Right lung (tissue), 5 donors: ENCODE results near the gene MKKS. TPM values are rescaled to one million over a fixed set of nuclear protein-coding genes. Genes with fewer than 3 reads are reported as not detected.
"Not testable (repeated sequence)": the region's sequence is repeated elsewhere in the genome, so short reads cannot be mapped to it uniquely, and the experiment has no call there.

Experiments
- DNase-seq, 2 donors: peaks; one replicate each; pipeline ENCODE4 v3.0.0-alpha.2; 2013
- polyA plus RNA-seq, 5 donors: library from polyadenylated mRNA; unstranded; fragments of 120-200 nt; gene quantifications; one replicate each; pipeline versions ENCODE4 v1.2.1 to v1.2.3, GENCODE V29; 2013; ENCODE audit warnings: inconsistent platforms in 1 of 5, low replicate concordance in 1 of 5; ENCODE audit not compliant: insufficient read length in 5 of 5, insufficient read depth in 1 of 5

MKKS gene
- polyA plus RNA-seq, 5 donors = 22.6 to 30.2 (median 28.6) TPM

- not testable (repeated sequence) for DNase-seq
These were observed 16.8 kb downstream of the MKKS start for GRCh38 chr20:10417218-10417617.

- DNase-seq = no peak
These were observed 18.9 kb downstream of the MKKS start for GRCh38 chr20:10415013-10415650.

DNA sequence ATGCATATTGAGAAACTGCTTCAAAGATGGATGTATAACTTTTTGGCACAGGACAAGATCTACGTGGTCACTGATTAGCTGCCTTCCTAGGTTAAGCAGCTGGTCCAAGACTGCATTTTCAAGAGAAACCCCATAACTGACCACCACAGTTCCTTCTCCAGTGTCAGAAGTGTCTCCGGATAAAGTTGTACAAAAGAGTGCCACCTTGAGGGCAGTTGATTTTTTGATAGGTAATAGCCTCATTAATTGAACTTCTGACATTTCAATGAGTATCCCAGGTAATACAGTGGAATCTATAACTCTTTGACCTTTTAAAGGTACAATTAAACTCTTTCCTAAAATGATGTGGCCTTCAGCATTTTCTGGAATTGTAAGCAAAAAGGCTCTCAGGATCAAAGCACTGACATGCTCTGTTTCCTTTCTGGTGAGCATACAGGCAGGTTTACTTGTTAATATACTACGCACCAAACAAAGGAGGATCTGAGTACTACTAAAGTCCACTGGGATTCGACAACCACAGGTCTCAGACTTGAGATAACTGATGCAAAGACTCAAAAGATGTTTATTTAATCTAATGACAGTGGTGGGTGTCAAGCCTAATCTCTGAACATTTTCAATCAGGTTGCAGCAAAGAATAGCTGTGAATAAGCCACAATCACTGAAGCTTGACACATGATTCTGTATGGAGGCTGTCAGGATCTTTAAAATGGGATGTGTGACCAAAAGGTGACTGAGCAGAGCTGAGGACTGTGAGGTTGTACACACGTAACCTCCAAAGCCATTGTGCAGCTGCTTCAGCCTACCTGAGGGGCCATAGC, 21.2 kb downstream of the MKKS start:
- DNase-seq = no peak

GRCh38 chr20:10411673-10412072, 22.3 kb downstream of the MKKS start:
- no peak for DNase-seq

DNA sequence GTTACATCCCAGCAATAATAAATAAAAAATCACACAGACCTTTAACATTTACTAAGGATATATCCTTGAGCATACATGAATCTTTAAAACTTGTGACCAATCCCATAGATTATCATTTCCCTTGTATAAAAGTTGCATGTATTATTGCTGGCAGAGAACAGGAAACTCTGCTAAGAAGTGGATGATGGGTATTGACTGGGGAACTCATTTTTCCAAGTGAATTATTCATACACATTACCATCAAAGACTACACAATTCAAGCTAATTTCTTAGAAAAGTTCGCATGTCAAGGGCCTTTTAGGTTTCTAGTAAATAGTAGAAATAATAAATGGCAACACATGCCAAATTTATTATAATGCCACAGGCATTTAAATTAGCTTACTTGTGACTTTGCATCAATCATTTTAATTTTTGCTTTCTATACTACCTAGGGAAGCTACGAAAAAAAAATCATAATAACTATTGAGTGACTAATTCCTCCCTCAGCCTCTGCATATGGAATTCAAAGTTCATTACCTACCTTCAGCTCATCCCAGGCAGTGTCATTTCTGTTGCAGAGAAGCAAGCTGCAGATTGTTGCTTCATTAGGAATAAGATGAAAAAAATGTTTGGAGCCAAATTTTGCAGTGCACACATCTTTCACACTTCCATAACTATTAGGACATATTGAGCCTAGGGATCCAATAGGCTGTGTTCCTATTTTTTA, 25.8 kb downstream of the MKKS start:
- no peak for DNase-seq

- no peak for DNase-seq
These were observed 29.0 kb downstream of the MKKS start for GRCh38 chr20:10404959-10405530.

DNA sequence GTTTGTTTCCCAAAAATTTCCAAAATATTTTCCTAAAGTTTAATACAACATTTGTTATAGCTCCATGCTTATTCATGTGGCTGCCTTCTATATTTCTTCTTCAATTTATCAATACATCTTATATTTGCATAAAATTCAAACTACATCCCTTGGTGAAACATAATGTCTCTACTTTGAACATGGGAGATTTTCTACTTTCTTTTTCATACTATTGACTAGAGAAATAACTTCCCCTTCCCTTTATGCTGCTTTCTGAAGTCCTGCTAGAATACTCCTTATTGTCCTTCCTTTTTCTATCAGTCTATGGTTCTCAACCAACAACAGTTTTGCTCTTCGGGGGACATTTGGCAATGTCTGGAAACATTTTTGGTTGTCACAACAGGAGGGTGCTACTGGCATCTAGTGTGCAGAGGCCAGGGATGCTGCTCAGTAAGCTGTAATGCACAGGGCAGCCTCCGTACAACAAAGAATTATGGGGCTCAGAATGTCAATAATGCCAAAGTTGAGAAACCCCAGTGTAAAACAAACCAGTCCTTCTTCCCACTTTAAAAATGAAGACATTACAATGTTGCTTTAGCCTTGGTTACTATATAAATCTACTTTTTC, 29.9 kb downstream of the MKKS start:
- DNase-seq = no peak

DNA sequence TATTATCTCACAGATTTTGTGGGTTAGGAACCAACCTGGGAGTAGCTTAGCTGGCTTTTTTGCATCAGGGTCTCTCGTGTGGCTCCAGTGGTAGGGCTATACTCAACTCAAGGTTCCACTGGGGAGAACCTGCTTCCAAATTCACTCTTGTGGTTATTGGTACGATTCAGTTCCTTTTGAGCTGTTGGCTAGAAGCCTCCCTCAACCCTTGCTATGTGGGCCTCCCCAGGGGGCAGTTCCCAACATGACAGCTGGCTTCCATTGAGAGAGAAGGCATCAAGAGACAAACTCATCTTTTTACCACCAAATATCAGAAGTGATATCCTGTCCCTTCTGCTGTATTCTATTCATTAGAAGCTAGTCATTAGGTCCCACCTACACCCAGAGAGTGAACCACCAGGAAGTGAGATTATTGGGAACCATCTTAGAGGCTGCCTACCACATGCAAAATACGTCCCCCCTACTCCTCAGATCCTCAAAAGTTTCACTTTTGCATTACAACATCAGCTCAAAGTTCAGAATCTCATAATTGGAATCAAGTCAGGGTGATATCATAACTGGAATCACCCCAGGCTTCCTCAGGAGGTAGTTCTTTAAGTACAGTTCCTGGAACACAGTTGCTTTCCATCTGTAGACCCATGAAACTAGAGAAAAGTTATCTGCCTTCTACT, 30.9 kb downstream of the MKKS start:
- no peak for DNase-seq

DNA sequence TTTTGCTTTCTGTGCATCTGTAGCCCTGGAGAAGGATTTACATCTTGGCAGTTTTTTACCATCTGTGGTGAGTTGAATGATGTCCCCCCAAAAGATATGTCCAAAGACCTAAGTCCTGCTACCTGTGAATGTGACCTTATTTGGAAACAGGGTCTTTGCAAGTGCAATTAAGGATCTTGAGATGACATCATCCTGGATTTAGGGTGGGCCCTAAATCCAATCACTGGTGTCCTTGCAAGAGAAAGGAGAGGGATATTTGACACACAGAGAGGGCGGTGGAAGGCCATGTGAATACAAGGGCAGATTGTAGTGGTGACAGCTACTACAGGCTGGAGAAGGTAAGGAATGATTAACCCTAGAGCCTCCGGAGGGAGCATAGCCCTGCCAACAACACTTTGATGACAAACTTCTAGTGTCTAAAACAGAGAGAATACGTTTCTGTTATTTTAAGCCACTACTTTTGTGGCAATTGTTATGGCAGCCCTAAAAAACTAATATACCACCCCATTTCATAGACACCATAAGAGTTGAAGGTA, 35.1 kb downstream of the MKKS start:
- no peak for DNase-seq

DNA sequence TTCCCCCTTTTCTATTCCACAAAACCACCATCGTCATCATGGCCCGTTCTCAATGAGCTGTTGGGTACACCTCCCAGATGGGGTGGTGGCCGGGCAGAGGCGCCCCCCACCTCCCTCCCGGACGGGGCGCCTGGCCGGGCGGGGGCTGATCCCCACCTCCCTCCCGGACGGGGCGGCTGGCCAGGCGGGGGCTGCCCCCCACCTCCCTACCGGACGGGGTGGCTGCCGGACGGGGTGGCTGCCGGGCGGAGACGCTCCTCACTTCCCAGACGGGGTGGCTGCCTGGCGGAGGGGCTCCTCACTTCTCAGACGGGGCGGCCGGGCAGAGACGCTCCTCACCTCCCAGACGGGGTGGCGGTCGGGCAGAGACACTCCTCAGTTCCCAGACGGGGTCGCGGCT, 39.3 kb downstream of the MKKS start:
- DNase-seq = not testable (repeated sequence)

- DNase-seq = no peak
These were observed 43.3 kb downstream of the MKKS start for GRCh38 chr20:10390709-10391108.

DNA sequence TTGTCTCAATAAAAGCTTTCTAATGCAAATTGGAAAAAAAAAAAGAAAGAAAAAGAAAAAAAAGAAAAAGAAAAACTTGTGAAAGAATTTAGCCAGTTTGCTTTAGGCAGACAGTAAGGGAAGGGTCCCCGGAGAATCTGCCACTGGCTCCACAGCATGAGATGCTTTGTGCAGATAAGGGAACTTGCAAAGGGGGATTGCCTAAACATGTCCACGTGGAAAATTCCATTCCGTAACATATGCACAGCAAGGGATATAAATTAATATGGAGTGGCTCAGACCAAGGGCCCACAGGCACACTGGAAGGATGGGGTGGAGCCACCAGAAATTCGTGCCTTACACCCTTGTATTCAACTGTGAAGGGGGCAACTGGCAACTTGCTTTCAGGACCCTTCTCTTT, 45.4 kb downstream of the MKKS start:
- no peak for DNase-seq

DNA sequence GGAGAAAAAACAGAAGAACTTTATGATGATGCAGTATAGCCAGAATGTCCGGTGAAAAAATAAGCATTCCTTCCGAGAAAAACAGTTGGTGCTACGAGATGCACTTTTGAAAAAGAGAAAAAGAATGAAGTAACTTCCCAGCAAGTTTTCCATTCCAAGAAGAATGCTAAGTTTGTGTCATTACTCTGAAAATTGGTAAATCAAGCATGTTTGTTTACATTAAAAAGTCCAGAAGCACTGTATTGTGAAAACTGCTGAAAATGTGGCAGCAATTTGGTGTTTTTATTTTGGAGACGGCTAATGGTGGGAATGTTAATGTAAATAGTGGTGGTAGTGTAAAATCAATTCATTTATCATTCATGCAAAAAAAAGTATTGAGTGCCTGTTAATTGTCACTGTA, 46.3 kb downstream of the MKKS start:
- DNase-seq = no peak

GRCh38 chr20:10385850-10386544, 48.0 kb downstream of the MKKS start:
- peak in 1 of 2 donors; percentile 9 for DNase-seq

GRCh38 chr20:10381477-10381876, 52.5 kb downstream of the MKKS start:
- DNase-seq = no peak

DNA sequence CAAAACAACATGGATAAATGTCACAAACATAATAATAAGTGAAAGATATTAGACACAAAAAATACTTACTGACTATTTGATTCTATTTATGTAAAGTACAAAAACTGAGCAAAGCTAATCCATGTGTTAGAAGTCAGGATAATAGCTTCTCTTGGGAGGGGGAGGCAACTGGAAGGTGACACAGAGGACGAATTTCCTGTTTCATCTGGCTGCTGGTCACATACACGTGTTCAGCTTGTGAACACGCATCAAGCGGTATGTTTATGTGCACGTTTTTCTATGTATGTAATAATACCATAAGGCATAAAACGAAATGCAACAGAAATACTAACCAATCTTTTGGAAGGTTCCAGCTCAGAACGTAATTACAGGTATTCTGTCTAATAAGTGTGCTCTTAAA, 54.3 kb downstream of the MKKS start:
- no peak for DNase-seq

GRCh38 chr20:10376270-10377075, 57.5 kb downstream of the MKKS start:
- DNase-seq = no peak

- no peak for DNase-seq
These were observed 58.8 kb downstream of the MKKS start for GRCh38 chr20:10375191-10375590.

- DNase-seq = no peak
These were observed 60.0 kb downstream of the MKKS start for GRCh38 chr20:10374036-10374435.

GRCh38 chr20:10371467-10371866, 62.6 kb downstream of the MKKS start:
- DNase-seq = no peak
